Endothelial cell of umbilical vein (primary cell): Measurements from ENCODE around the gene INHBE. TPM values are rescaled to one million over a fixed set of nuclear protein-coding genes. Genes with fewer than 3 reads are reported as not detected.

ENCODE experiments used
- BruUV-seq: library from RNA; stranded (reverse); fragments of 400-500 nt; replicated peaks from 2 replicates; lab custom pipeline; 2021; lab: Mats Ljungman, UMichigan
- CTCF ChIA-PET: fragments of 300-600, 350-600 bp; sonication (Branson Sonifier 250); formaldehyde crosslinking; loops from one replicate; lab custom pipeline; 2021; ENCODE audit warnings: antibody characterized with exemption, inconsistent platforms; lab: Charles Lee
- POLR2A ChIA-PET: fragments of 300-600, 350-600 bp; sonication (Branson Sonifier 250); formaldehyde crosslinking; loops from one replicate; lab custom pipeline; 2021; ENCODE audit warnings: antibody characterized with exemption, inconsistent platforms; lab: Charles Lee
- DNase-seq: peaks from one replicate; pipeline ENCODE4 v3.0.0-alpha.2; 2011; ENCODE audit warnings: low read depth, low spot score
- FAIRE-seq: peaks from 2 replicates; lab custom pipeline; 2011; peaks lifted over from hg19 to GRCh38; lab: Jason Lieb, UNC
- H2AFZ ChIP-seq: 2 replicates; pipeline ENCODE4 v1.6.0; 2012; ENCODE audit warnings: low read depth, low read length, control low read depth, inconsistent platforms
- H3K27ac ChIP-seq: 2 replicates; pipeline ENCODE4 v1.5.1; 2011; ENCODE audit warnings: low read depth, mild to moderate bottlenecking, control low read depth, low read length, moderate library complexity; ENCODE audit not compliant: insufficient read depth
- H3K27me3 ChIP-seq, 2 experiments: 2 replicates each; pipeline versions ENCODE4 v1.6.0 to v1.6.1; 2011; ENCODE audit warnings: low read length in 2 of 2, mixed read lengths in 1 of 2; ENCODE audit not compliant: control insufficient read depth in 2 of 2, insufficient read depth in 2 of 2
- H3K36me3 ChIP-seq, 2 experiments: 2 replicates in 1 of 2; 3 replicates in 1 of 2; pipeline ENCODE4 v1.5.1; 2011; ENCODE audit warnings: low read length in 2 of 2, mild to moderate bottlenecking in 1 of 2, moderate library complexity in 1 of 2; ENCODE audit not compliant: control insufficient read depth in 2 of 2, insufficient read depth in 2 of 2; ENCODE audit errors: extremely low read depth in 1 of 2
- H3K4me1 ChIP-seq: 3 replicates; pipeline ENCODE4 v1.5.1; 2011; ENCODE audit warnings: mild to moderate bottlenecking, low read length; ENCODE audit not compliant: control insufficient read depth, insufficient read depth; ENCODE audit errors: extremely low read depth
- H3K4me2 ChIP-seq: 2 replicates; pipeline ENCODE4 v1.6.1; 2011; ENCODE audit warnings: low read length, control low read depth, mixed read lengths; ENCODE audit not compliant: insufficient read depth
- H3K4me3 ChIP-seq, 3 experiments: fragments of 200-600 bp in 1 of 3; sonication (generic), shearing (Covaris generic) in 1 of 3; replicated peaks in 1 of 3; 2 replicates each; pipeline ENCODE4 v1.5.1; 2011 to 2016; ENCODE audit warnings: control low read depth in 3 of 3, low read length in 3 of 3, mild to moderate bottlenecking in 2 of 3, inconsistent platforms in 1 of 3, low read depth in 1 of 3, moderate library complexity in 1 of 3; ENCODE audit not compliant: insufficient read depth in 1 of 3
- H3K79me2 ChIP-seq: 2 replicates; pipeline ENCODE4 v1.6.0; 2012; ENCODE audit warnings: low read length, inconsistent platforms; ENCODE audit not compliant: control insufficient read depth, insufficient read depth
- H3K9ac ChIP-seq: replicated peaks from 2 replicates; pipeline ENCODE3; 2011; ENCODE audit warnings: low read length, control low read depth; ENCODE audit not compliant: insufficient read depth; ENCODE audit errors: extremely low read depth
- H3K9me1 ChIP-seq: replicated peaks from 3 replicates; pipeline ENCODE4 v1.6.0; 2011; ENCODE audit warnings: mild to moderate bottlenecking, low read length; ENCODE audit not compliant: control insufficient read depth, insufficient read depth; ENCODE audit errors: extremely low read depth
- H3K9me3 ChIP-seq: replicated peaks from 2 replicates; pipeline ENCODE4 v1.5.1; 2012; ENCODE audit warnings: low read length, inconsistent platforms; ENCODE audit not compliant: control insufficient read depth, insufficient read depth
- H4K20me1 ChIP-seq: replicated peaks from 2 replicates; pipeline ENCODE3; 2011; ENCODE audit warnings: mild to moderate bottlenecking, low read length; ENCODE audit not compliant: control insufficient read depth, insufficient read depth; ENCODE audit errors: extremely low read depth
- CTCF ChIP-seq, 2 donors: IDR thresholded peaks; 1 replicate in 1 of 2; 2 replicates in 1 of 2; pipeline ENCODE4 v1.5.1; 2011; ENCODE audit warnings: low read length in 2 of 2, mild to moderate bottlenecking in 2 of 2, moderate library complexity in 2 of 2, control low read depth in 1 of 2, inconsistent platforms in 1 of 2, low read depth in 1 of 2; ENCODE audit not compliant: insufficient read depth in 1 of 2; ENCODE audit errors: extremely low read depth in 1 of 2
- EZH2 ChIP-seq: IDR thresholded peaks from 2 replicates; pipeline ENCODE4 v1.6.1; 2012; ENCODE audit warnings: borderline replicate concordance, low read depth, mild to moderate bottlenecking, moderate library complexity, low read length, inconsistent platforms; ENCODE audit not compliant: severe bottlenecking
- FOS ChIP-seq: IDR thresholded peaks from 2 replicates; pipeline ENCODE4 v1.6.1; 2011; ENCODE audit warnings: mild to moderate bottlenecking, low read length, moderate library complexity, borderline replicate concordance; ENCODE audit not compliant: insufficient read depth
- GATA2 ChIP-seq: IDR thresholded peaks from 2 replicates; pipeline ENCODE4 v1.7.0; 2011; ENCODE audit warnings: low read depth, mild to moderate bottlenecking, moderate library complexity, mixed read lengths, low read length; ENCODE audit not compliant: insufficient read length, insufficient read depth
- JUN ChIP-seq: IDR thresholded peaks from 2 replicates; pipeline ENCODE4 v1.6.1; 2011; ENCODE audit warnings: borderline replicate concordance, low read depth; ENCODE audit not compliant: insufficient read length, insufficient read depth
- MAX ChIP-seq: IDR thresholded peaks from 2 replicates; pipeline ENCODE4 v1.6.1; 2011; ENCODE audit not compliant: insufficient read depth, insufficient read length
- MYC ChIP-seq: IDR thresholded peaks from one replicate; pipeline ENCODE4 v1.6.1; 2011; ENCODE audit warnings: mild to moderate bottlenecking, low read depth, low read length
- POLR2A ChIP-seq: IDR thresholded peaks from 2 replicates; pipeline ENCODE4 v1.6.1; 2012; ENCODE audit warnings: low read depth, mild to moderate bottlenecking, control low read depth, low read length
- POLR2AphosphoS5 ChIP-seq: IDR thresholded peaks from 2 replicates; pipeline ENCODE4 v1.6.1; 2012; ENCODE audit warnings: low read depth, mild to moderate bottlenecking, control low read depth, low read length, moderate library complexity; ENCODE audit not compliant: insufficient read depth
- dilution Hi-C: fragments of 300-500 bp; cut with MboI; formaldehyde crosslinking; loops from one replicate; pipeline ENCODE4 v1.15.0; 2019; ENCODE audit warnings: low sequenced_read_pairs; ENCODE audit not compliant: extremely low pct_ligation_motif_present
- intact Hi-C: fragments of 100-400 bp; cut with micrococcal nuclease; formaldehyde crosslinking; loops from one replicate; pipeline ENCODE4 v1.10.0; 2022
- polyA plus RNA-seq, 4 experiments: library from polyadenylated mRNA; depleted of rRNA in 3 of 4; stranded (reverse) in 3 of 4; unstranded in 1 of 4; fragments of >200 nt; gene quantifications; 2 replicates each; pipeline versions ENCODE4 v1.2.1 to v1.2.3, GENCODE V29; 2011 to 2012; ENCODE audit warnings: missing spikeins in 1 of 4
- total RNA-seq: library from RNA; stranded (reverse); gene quantifications from 2 replicates; pipeline ENCODE4 v1.2.3, GENCODE V29; 2021

The INHBE gene
- total and polyA plus RNA-seq, 2 donors (not counting 3 experiments of a cell fraction or from before 2014, with no cell fraction given), result not detected

- no peak overlapping the region for H3K4me2 ChIP-seq
- H3K4me3 ChIP-seq, result no peak overlapping the region
- no peaks in the 10 kb centered on the region for H3K9me3 ChIP-seq
- H2AFZ ChIP-seq, result no peak overlapping the region
- intact Hi-C loops, result no loop called here
- no peak overlapping the region for H3K9ac ChIP-seq
- no peaks in the 10 kb centered on the region for H3K9me1 ChIP-seq
- POLR2A ChIA-PET, result interaction anchor here (0.7 kb wide), 1 partner anchor 1664 kb away, joined by 5 read pairs; no protein-coding TSS in a partner anchor
- no peak for FAIRE-seq
- no peak for DNase-seq
- H3K27ac ChIP-seq, result no peak overlapping the region
- no TSS peak for BruUV-seq
- CTCF ChIA-PET, result interaction anchor here (1.3 kb wide), 1 partner anchor 40 kb away, joined by 3 read pairs; no protein-coding TSS in a partner anchor
- H3K4me1 ChIP-seq, result no peaks in the 10 kb centered on the region
- TF ChIP-seq GATA2, result no peak
- no peak for TF ChIP-seq POLR2A
- no peak for TF ChIP-seq FOS
- no peak for TF ChIP-seq MAX
- no peak for TF ChIP-seq POLR2AphosphoS5
- no peak for TF ChIP-seq JUN
- H4K20me1 ChIP-seq, result no peaks in the 10 kb centered on the region
- H3K27me3 ChIP-seq, result no peaks in the 10 kb centered on the region
- dilution Hi-C loops, result no loop called here
- H3K79me2 ChIP-seq, result no peaks in the 10 kb centered on the region
- peaks cover 24 to 29% of the 10 kb centered on the region in 2 experiments for H3K36me3 ChIP-seq
Observed at GRCh38 chr12:57498571-57498970, 43.5 kb downstream of the INHBE start.

DNA sequence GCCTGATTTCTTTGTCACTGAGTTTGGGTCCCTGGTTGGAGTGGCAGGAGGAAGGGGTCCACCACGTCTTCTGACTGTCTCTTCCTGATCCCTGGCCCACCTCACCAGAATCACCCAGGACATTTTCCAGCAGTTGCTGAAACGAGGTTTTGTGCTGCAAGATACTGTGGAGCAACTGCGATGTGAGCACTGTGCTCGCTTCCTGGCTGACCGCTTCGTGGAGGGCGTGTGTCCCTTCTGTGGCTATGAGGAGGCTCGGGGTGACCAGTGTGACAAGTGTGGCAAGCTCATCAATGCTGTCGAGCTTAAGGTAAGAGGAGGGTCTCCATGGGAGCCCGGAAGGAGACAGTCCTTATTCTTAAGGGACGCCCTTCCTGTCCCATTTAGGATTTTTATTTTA lies 45.1 kb downstream of the INHBE start:
- no peaks in the 10 kb centered on the region for H3K9me1 ChIP-seq
- no peaks in the 10 kb centered on the region for H3K4me1 ChIP-seq
- H3K4me3 ChIP-seq, result no peak overlapping the region
- ChIA-PET CTCF (no interaction called here), POLR2A (interaction anchor here (1.2 kb wide), 1 partner anchor 16 kb away, joined by 4 read pairs; no protein-coding TSS in a partner anchor)
- no peak overlapping the region for H3K4me2 ChIP-seq
- intact Hi-C loops (no loop called here), dilution Hi-C loops (no loop called here)
- no peaks in the 10 kb centered on the region for H3K9me3 ChIP-seq
- H3K27ac ChIP-seq, result no peak overlapping the region
- no peak overlapping the region for H3K9ac ChIP-seq
- no TSS peak for BruUV-seq
- TF ChIP-seq EZH2, result no peak
- no peak for TF ChIP-seq POLR2AphosphoS5
- TF ChIP-seq POLR2A, result no peak
- no peak for TF ChIP-seq JUN
- no peak for TF ChIP-seq MYC
- TF ChIP-seq CTCF (IDR thresholded peaks at IDR 0.05; ENCODE audit: extremely low read depth in 1 of 2, insufficient read depth in 1 of 2, low read depth in 1 of 2, low read length in 2 of 2), result no peak
- no peak for TF ChIP-seq GATA2
- TF ChIP-seq MAX, result no peak
- no peak for TF ChIP-seq FOS
- peaks cover 26 to 36% of the 10 kb centered on the region in 2 experiments for H3K36me3 ChIP-seq
- H2AFZ ChIP-seq, result no peak overlapping the region
- H3K79me2 ChIP-seq, result no peaks in the 10 kb centered on the region
- H4K20me1 ChIP-seq, result no peaks in the 10 kb centered on the region
- no peaks in the 10 kb centered on the region for H3K27me3 ChIP-seq
- DNase-seq (no peak), FAIRE-seq (no peak)
